Activated T-helper 2 cell treated with anti-CD3 and anti-CD28 coated beads, Interferon-gamma antibody, Interleukin-2, Interleukin-4, amounts not matched to agents 10 μg/mL and 5 μg/mL and 100 μg/mL, durations not matched to agents 14 hours and 24 hours and 36 hours (primary cell): ENCODE data around the gene MAPK12. TPM values are rescaled to one million over a fixed set of nuclear protein-coding genes. Genes with fewer than 3 reads are reported as not detected.
A peak's percentile ranks its signal among the peaks of the same experiment; 100 is the strongest.

Source experiments
- DNase-seq: peaks from one replicate; pipeline ENCODE4 v3.0.0; 2021; ENCODE audit warnings: low spot score
- H3K27ac Mint-ChIP-seq: one replicate; pipeline ENCODE4 v1.8.0; 2021; ENCODE audit warnings: mixed read lengths
- H3K27me3 Mint-ChIP-seq: one replicate; pipeline ENCODE4 v1.8.0; 2021; ENCODE audit warnings: low read depth, mixed read lengths
- H3K36me3 Mint-ChIP-seq: one replicate; pipeline ENCODE4 v1.8.0; 2021; ENCODE audit warnings: low read depth, mixed read lengths
- H3K4me1 Mint-ChIP-seq: one replicate; pipeline ENCODE4 v1.8.0; 2021; ENCODE audit warnings: low read depth, mixed read lengths
- H3K4me3 Mint-ChIP-seq: one replicate; pipeline ENCODE4 v1.8.0; 2021; ENCODE audit warnings: low read depth, mild to moderate bottlenecking, moderate library complexity, mixed read lengths
- H3K9me3 Mint-ChIP-seq: one replicate; pipeline ENCODE4 v1.8.0; 2021; ENCODE audit warnings: mixed read lengths
- intact Hi-C: fragments of 100-400 bp; cut with micrococcal nuclease; formaldehyde crosslinking; loops from one replicate; pipeline ENCODE4 v1.15.1; 2023
- total RNA-seq: library from RNA; stranded (reverse); gene quantifications from 2 replicates; pipeline ENCODE4 v1.2.3, GENCODE V29; 2022

The MAPK12 gene
- total RNA-seq, 1 donor from 2014 or later, result 16.3 TPM

- no peak overlapping the region for H3K27ac Mint-ChIP-seq
- no peaks in the 10 kb centered on the region for H3K4me1 Mint-ChIP-seq
- no peaks in the 10 kb centered on the region for H3K9me3 Mint-ChIP-seq
- H3K36me3 Mint-ChIP-seq, result no peaks in the 10 kb centered on the region
- no peaks in the 10 kb centered on the region for H3K27me3 Mint-ChIP-seq
- no peak overlapping the region for H3K4me3 Mint-ChIP-seq
- intact Hi-C loops, result no loop called here
- no peak for DNase-seq
Observed at GRCh38 chr22:50255607-50256006, 5.9 kb downstream of the MAPK12 start.

DNA sequence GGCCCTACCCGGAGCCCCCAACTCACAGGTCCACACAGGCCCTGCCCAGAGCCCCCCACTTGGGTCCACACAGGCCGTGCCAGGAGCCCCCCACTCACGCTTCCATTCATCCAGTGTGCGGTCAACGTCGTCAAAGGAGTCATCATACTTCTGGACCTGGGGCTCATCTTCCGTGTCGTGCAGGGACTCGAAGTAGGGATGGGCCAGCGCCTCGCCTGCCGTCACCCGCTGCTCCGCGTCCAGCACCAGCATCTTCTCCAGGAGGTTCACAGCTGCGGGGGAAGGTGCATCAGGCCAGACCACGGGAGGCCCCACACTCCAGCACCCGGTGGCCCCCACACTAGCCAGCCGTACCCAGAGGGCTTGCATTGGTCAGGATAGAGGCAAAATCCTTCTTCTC lies 6.4 kb downstream of the MAPK12 start:
- peaks cover 1% of the 10 kb centered on the region for H3K4me1 Mint-ChIP-seq
- intact Hi-C loops, result no loop called here
- no peak for DNase-seq
- no peaks in the 10 kb centered on the region for H3K9me3 Mint-ChIP-seq
- no peak overlapping the region for H3K4me3 Mint-ChIP-seq
- H3K36me3 Mint-ChIP-seq, result no peaks in the 10 kb centered on the region
- H3K27me3 Mint-ChIP-seq, result no peaks in the 10 kb centered on the region
- no peak overlapping the region for H3K27ac Mint-ChIP-seq

DNA sequence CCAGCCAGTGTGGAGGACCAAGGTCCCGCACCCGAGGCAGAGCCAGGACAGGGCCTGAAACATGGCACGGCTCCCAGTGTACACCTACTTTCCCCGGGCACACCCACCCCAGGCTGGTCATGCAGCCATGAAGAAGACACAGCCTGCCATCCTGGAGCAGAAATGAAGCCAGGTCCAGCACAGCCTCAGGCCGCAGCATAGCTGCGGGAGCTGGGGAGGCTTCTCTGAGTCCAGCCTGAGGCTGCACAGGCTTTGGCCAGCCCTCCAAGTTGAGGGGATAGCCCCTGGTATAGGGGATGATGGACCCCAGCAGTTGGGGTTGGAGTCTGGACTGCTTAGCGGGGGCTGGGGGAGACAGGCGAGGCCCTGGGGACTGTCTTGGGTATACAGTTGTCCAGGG lies 7.5 kb downstream of the MAPK12 start:
- Mint-ChIP-seq H3K36me3 (no peaks in the 10 kb centered on the region), H3K4me1 (peaks cover 6% of the 10 kb centered on the region), H3K9me3 (no peaks in the 10 kb centered on the region), H3K27me3 (no peaks in the 10 kb centered on the region), H3K4me3 (no peak overlapping the region), H3K27ac (no peak overlapping the region)
- DNase-seq, result no peak
- intact Hi-C loops, result no loop called here

- intact Hi-C loops, result no loop called here
- no peak overlapping the region for H3K4me3 Mint-ChIP-seq
- H3K4me1 Mint-ChIP-seq, result peaks cover 6% of the 10 kb centered on the region
- H3K27me3 Mint-ChIP-seq, result no peaks in the 10 kb centered on the region
- H3K27ac Mint-ChIP-seq, result no peak overlapping the region
- no peaks in the 10 kb centered on the region for H3K36me3 Mint-ChIP-seq
- DNase-seq, result no peak
- H3K9me3 Mint-ChIP-seq, result no peaks in the 10 kb centered on the region
Observed at GRCh38 chr22:50253046-50253915, 8.2 kb downstream of the MAPK12 start.

DNA sequence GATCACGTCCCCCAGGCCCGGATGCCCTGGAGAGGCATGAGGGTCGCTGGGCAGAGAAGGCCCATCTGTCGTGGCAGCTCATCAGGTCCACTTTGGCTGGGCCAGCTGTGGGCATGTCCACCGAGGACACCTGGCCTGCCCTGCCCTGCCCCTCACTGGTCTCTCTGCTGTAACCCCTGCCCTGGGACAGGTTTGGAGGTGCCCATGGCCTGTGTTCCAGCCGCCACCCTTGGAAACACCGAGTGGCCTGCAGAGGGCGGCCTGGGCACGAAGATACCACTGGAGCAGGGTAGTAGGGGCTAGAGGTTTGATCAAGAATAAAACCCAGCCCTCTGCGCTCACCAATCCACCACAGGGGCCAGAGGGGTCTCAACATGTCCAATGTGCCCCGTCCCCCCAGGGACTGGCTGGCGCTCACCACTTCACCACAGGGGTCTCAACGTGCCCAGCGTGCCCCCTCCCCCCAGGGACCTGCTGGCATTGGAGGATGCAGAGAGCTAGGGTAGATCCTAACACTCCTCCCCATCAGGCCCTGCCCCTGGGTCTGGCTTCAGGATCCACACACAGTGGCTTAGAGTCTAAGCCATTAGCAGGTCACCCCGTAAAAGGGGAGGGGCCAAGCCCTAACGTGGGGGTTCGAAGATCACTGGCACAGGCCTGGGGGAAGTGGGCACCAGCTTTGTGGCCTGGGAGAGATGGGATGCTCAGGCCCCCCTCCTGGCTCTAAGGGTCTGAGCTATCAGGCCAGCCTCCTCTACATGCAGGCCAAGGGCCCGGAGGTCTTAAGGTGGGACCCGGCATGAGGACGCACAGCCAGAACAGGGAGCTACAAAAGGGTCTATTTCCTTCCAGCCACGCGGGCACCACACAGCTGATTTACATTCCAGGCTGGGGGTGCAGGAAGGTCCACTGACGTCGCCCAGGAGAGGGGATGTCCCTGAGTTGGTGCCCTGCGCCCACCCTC lies 9.1 kb downstream of the MAPK12 start:
- H3K27ac Mint-ChIP-seq, result no peak overlapping the region
- H3K4me1 Mint-ChIP-seq, result peaks cover 7% of the 10 kb centered on the region
- peaks cover 6% of the 10 kb centered on the region for H3K36me3 Mint-ChIP-seq
- intact Hi-C loops, result no loop called here
- H3K27me3 Mint-ChIP-seq, result no peaks in the 10 kb centered on the region
- peak; percentile 60 for DNase-seq
- H3K9me3 Mint-ChIP-seq, result no peaks in the 10 kb centered on the region
- H3K4me3 Mint-ChIP-seq, result peak overlapping the region; percentile 21

GRCh38 chr22:50251477-50252081 lies 9.9 kb downstream of the MAPK12 start:
- H3K4me3 Mint-ChIP-seq, result no peak overlapping the region
- H3K27ac Mint-ChIP-seq, result no peak overlapping the region
- DNase-seq, result no peak
- H3K36me3 Mint-ChIP-seq, result peaks cover 10% of the 10 kb centered on the region
- no peaks in the 10 kb centered on the region for H3K9me3 Mint-ChIP-seq
- intact Hi-C loops, result no loop called here
- H3K27me3 Mint-ChIP-seq, result no peaks in the 10 kb centered on the region
- peaks cover 7% of the 10 kb centered on the region for H3K4me1 Mint-ChIP-seq

GRCh38 chr22:50250555-50251476 lies 10.7 kb downstream of the MAPK12 start, which contains the start of gene HDAC10:
TSS of gene HDAC10 (minus strand) at chr22:50251265. CDS start at chr22:50251032, 233 bp downstream.
- Mint-ChIP-seq H3K36me3 (peaks cover 13% of the 10 kb centered on the region), H3K27ac (peak within 1 kb of the TSS; percentile 72), H3K4me3 (peak within 1 kb of the TSS; percentile 84), H3K9me3 (no peaks in the 10 kb centered on the region), H3K27me3 (no peaks in the 10 kb centered on the region), H3K4me1 (peaks cover 10% of the 10 kb centered on the region)
- peak; percentile 84 for DNase-seq
- intact Hi-C loops, result no loop called here

DNA sequence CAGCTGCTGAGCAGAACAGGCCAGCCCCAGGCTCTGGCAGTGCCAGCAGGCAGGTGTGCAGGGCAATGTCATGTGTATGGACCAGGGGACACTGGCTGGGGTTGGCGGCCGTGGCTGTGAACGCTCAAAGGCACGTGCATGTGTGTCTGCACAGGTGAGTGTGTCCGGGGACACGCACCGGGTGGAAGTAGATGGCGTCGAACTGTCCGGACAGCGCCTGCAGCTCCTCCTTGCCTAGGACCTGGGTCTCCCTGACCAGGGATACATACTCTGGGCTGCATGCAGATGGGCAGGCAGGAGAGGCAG lies 11.3 kb downstream of the MAPK12 start:
- intact Hi-C loops, result no loop called here
- Mint-ChIP-seq H3K36me3 (peaks cover 13% of the 10 kb centered on the region), H3K27me3 (no peaks in the 10 kb centered on the region), H3K27ac (no peak overlapping the region), H3K9me3 (no peaks in the 10 kb centered on the region), H3K4me1 (peaks cover 10% of the 10 kb centered on the region), H3K4me3 (peak overlapping the region; percentile 84)
- DNase-seq, result no peak

DNA sequence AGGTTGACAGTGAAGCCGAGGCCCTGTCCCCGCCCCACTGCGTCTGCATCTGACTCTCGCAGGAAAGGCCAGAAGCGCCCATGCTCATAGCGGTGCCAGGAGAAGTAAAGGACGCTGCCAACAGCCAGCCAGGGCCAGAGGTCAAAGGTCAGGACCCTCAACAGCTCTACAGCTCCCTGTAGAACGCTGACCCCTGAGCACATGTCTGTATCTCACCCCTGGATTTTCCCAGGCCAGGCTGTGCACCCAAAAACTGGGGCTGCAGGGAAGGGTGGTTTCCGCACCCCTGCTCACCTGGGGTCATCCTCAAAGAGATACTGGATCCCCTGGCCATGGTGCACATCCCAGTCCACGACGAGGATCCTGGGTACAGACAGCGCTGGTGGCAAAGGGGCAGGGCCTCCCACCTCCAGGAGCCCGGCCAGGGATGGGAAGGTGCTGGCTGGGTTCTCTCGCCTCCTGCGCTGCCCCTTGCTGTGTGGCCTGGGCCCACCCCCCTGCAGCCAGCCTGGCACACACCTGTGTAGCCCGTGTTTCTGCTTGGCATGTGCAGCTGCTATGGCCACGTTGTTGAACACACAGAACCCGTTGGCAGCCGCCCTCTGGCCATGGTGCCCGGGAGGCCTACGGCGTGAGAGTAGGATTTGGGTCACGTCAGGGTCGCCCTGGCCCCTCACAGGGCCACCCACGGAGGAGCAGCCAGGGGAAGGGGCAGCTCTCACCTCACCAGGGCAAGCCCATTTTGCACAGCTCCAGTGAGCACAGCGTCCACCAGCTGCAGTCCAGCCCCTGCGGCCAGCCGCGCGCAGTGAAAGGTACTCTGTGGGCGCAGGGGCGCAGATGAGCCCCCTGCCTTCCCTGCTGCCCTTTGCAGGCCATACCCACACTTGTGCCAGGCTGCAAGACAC lies 11.9 kb downstream of the MAPK12 start:
- intact Hi-C loops, result loop anchor here (10.0 kb wide), 1 partner anchor 275 kb away; the partner anchor contains the start of gene SCO2

GRCh38 chr22:50248196-50249081 lies 13.0 kb downstream of the MAPK12 start:
- peaks cover 26% of the 10 kb centered on the region for H3K36me3 Mint-ChIP-seq
- intact Hi-C loops, result loop anchor here (10.0 kb wide), 1 partner anchor 276 kb away; the partner anchor contains the start of gene SCO2
- peaks cover 10% of the 10 kb centered on the region for H3K4me1 Mint-ChIP-seq
- no peaks in the 10 kb centered on the region for H3K9me3 Mint-ChIP-seq
- DNase-seq, result no peak
- no peak overlapping the region for H3K27ac Mint-ChIP-seq
- H3K4me3 Mint-ChIP-seq, result peak overlapping the region; percentile 26
- H3K27me3 Mint-ChIP-seq, result no peaks in the 10 kb centered on the region

More for the DNA sequence above, 11.9 kb downstream of the MAPK12 start:
- Mint-ChIP-seq H3K4me1 (peaks cover 10% of the 10 kb centered on the region), H3K36me3 (peaks cover 17% of the 10 kb centered on the region), H3K27ac (no peak overlapping the region), H3K9me3 (no peaks in the 10 kb centered on the region), H3K27me3 (no peaks in the 10 kb centered on the region), H3K4me3 (peak overlapping the region; percentile 84)
- no peak for DNase-seq
